Motor neuron (in vitro differentiated cells): ENCODE results near the gene CDH4. TPM values are rescaled to one million over a fixed set of nuclear protein-coding genes. Genes with fewer than 3 reads are reported as not detected.

ENCODE experiments used
- ATAC-seq, 8 experiments: fragments of 200-7000 bp; cut with Tn5 transposase; replicated peaks in 6 of 8; 2 replicates each; pipeline ENCODE4 v1.8.0; 2021; ENCODE audit warnings: mild to moderate bottlenecking in 8 of 8, moderate library complexity in 8 of 8
- H3K27ac ChIP-seq, 2 donors: fragments of 250-450 bp; sonication (Bioruptor Pico); 2 replicates each; pipeline ENCODE4 v1.9.0; 2021; ENCODE audit warnings: antibody characterized with exemption in 2 of 2, mild to moderate bottlenecking in 2 of 2, moderate library complexity in 1 of 2
- H3K4me1 ChIP-seq, 2 donors: fragments of 250-450 bp; sonication (Bioruptor Pico); replicated peaks in 1 of 2; 2 replicates each; pipeline ENCODE4 v1.6.1; 2021; ENCODE audit warnings: antibody characterized with exemption in 2 of 2, mild to moderate bottlenecking in 2 of 2, moderate library complexity in 1 of 2
- H3K4me3 ChIP-seq, 5 donors: fragments of 250-450 bp; sonication (Bioruptor Pico); 2 replicates each; pipeline ENCODE4 v1.9.0; 2021; ENCODE audit warnings: antibody characterized with exemption in 5 of 5, mild to moderate bottlenecking in 5 of 5, moderate library complexity in 4 of 5
- WGBS, 10 experiments: fragments of 450-650 bp; shearing (Covaris generic); methylation state at CpG; one replicate each; pipeline ENCODE4 v1.0.0; 2022; 5-methylcytosine and 5-hydroxymethylcytosine counted together
- in situ Hi-C, 9 experiments: fragments of 400-800 bp; cut with MboI; loops; one replicate each; pipeline ENCODE4 v1.15.0; 2021; ENCODE audit warnings: low sequenced_read_pairs in 9 of 9, low pct_unique_long_range_greater_than_20kb in 2 of 9; ENCODE audit not compliant: unreplicated experiment in 9 of 9
- total RNA-seq, 8 experiments: library from RNA; unstranded; fragments of 300-600 nt; gene quantifications; 2 replicates each; pipeline versions ENCODE4 v1.2.3 to v1.2.4, GENCODE V29; 2022

CDH4 gene
- total RNA-seq, 8 experiments from 2014 or later, result 2.4 to 41.6 (median 12.9) TPM

- Histone ChIP-seq H3K4me3 (no peak overlapping the region), H3K27ac (no peak overlapping the region), H3K4me1 (peaks cover 0 to 12% of the 10 kb centered on the region in 2 donors)
- no peak for ATAC-seq
- WGBS, 10 experiments, result 5 to 100% (median 80%) methylated on average over 1 to 13 of the region's 31 CpGs; no CpG with 5 or more reads in 5 of the 10 experiments
- in situ Hi-C loops, result no loop called here
Measured at GRCh38 chr20:61856626-61857413, 604.8 kb downstream of the CDH4 start.

DNA sequence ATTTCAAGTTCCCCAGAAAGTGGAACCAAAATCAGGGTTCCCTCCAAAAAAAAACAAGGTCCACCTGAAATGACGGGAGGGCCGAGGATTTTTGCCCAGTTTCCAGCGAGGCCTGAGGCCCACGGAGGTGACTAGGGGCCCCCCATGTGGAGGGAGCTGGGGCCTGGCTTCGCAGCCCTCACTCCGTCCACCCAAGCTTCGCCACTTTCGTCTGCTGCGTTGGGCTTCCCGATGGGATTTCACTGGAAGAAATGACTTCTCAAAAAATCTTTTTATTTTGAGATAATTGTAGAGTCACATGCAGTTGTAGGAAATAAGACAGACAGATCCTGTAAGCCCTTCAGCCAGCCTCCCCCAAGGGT lies 605.3 kb downstream of the CDH4 start:
- peaks cover 0 to 12% of the 10 kb centered on the region in 2 donors for H3K4me1 ChIP-seq
- H3K27ac ChIP-seq, result no peak overlapping the region
- no peak for ATAC-seq
- 19 to 100% (median 96%) methylated on average over 2 to 7 of the region's 10 CpGs; no CpG with 5 or more reads in 3 of the 10 experiments for WGBS, 10 experiments
- H3K4me3 ChIP-seq, result no peak overlapping the region
- in situ Hi-C loops, result no loop called here

- H3K4me3 ChIP-seq, result no peak overlapping the region
- 100% methylated on average over 1 of the region's 1 CpG; no CpG with 5 or more reads in 9 of the 10 experiments for WGBS, 10 experiments
- peaks cover 0 to 12% of the 10 kb centered on the region in 2 donors for H3K4me1 ChIP-seq
- no peak overlapping the region for H3K27ac ChIP-seq
- in situ Hi-C loops, result no loop called here
- ATAC-seq, result no peak
Measured at GRCh38 chr20:61857884-61858283, 605.8 kb downstream of the CDH4 start.

DNA sequence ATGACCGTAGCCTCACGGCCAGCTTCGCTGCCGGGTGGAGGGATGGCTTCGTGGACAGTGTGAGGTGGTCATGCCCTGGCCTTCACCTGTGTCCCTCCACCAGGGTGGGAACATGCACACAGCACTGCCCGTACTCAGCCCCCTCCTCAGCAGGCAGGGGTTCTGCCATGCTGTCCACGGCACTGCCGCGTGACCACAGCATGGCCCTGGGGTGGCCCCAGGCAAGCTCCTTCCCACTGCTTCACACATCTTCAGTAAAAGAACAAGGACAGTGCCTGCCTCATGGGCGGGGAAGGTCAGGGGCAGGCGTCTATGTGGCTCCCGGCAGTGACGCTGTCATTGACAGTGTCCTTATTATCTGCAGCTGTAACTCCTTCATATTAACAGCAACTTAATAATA lies 607.7 kb downstream of the CDH4 start:
- 53 to 95% methylated on average over 4 to 5 of the region's 13 CpGs; no CpG with 5 or more reads in 8 of the 10 experiments for WGBS, 10 experiments
- ATAC-seq, result peak in 3 of 8 experiments; percentile 13 to 59 (median 53)

DNA sequence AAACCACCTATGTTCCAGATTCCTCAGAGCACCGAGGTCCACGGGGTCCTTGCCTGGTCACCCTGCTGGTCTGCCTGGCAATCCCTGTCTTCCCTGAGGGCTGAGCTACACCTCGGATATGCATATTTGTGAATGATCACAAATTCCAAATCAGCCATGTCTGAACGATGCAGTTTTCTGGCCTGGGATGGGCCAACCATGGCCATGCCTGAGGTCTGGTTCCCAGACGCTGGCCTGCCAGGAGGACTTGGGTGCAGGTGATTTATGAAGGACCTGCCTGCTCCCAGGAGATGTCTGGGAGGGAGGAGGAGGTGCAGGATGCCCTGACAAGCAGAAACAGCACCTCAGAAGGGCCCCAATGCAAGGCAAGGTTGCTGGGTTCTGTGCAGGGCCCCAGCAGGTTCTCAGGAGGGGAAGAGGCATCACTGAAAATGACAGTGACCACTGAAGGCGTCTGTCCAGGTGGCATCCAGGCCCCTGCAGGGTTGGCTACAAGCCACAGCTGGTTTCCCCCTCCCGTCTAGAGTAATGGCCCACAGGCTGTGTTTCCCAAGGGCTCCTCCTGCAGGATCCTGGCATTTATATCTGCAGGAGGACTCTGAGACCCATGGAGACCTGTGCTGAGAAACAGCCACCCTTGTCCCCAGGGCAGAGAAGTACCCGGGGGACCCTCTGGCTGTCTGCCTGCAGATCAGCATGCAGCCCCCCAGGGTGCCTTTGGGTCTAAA lies 608.4 kb downstream of the CDH4 start:
- Histone ChIP-seq H3K4me1 (peaks cover 0 to 9% of the 10 kb centered on the region in 2 donors), H3K4me3 (no peak overlapping the region), H3K27ac (no peak overlapping the region)
- in situ Hi-C loops, result no loop called here
- peak in 7 of 8 experiments; percentile 38 to 67 (median 48) for ATAC-seq
- 39 to 100% (median 90%) methylated on average over 1 to 4 of the region's 8 CpGs; no CpG with 5 or more reads in 4 of the 10 experiments for WGBS, 10 experiments

More for the DNA sequence above, 607.7 kb downstream of the CDH4 start:
- H3K4me3 ChIP-seq, result no peak overlapping the region
- peaks cover 0 to 12% of the 10 kb centered on the region in 2 donors for H3K4me1 ChIP-seq
- no peak overlapping the region for H3K27ac ChIP-seq
- in situ Hi-C loops, result no loop called here

DNA sequence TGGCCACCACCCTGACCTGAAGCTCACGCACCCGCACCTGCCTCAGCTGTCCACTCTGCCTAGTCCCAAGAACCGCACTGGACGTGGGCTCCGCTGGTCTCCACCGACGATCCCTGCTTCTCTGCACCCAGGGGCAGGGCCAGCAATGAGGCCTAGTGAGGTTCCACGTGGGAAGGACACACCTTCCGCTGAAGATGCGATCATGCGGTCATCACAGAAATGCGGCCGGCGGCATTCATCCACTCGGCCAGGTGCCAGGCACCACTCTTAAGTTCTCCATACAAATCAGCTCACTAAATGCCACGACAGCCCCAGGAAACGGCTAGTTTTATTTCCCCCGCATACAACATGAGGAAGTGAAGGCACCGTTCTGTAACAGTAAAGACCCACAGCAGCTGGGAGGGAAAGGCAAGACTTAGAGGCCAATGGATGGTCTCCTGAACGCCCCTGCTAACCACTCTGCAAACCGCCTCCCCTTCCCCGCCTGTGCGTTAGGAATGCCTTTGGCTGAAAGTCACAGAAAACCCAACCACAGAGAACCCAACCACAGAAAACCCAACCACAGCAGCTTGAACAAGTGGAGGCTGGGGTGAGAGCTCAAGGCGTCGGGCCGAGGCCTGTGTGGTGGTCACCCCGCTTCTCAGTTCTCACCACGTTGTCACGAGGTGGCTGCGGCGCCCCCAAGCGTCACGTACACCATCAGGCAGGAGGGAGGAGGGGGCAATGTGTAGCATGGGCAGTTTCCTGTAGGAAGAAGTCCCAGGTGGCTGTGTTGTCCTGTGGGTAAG lies 609.2 kb downstream of the CDH4 start:
- Histone ChIP-seq H3K4me3 (no peak overlapping the region), H3K4me1 (peaks cover 0 to 9% of the 10 kb centered on the region in 2 donors), H3K27ac (no peak overlapping the region)
- in situ Hi-C loops, result no loop called here
- ATAC-seq, result no peak
- 46 to 96% (median 60%) methylated on average over 2 to 17 of the region's 33 CpGs; no CpG with 5 or more reads in 3 of the 10 experiments for WGBS, 10 experiments

DNA sequence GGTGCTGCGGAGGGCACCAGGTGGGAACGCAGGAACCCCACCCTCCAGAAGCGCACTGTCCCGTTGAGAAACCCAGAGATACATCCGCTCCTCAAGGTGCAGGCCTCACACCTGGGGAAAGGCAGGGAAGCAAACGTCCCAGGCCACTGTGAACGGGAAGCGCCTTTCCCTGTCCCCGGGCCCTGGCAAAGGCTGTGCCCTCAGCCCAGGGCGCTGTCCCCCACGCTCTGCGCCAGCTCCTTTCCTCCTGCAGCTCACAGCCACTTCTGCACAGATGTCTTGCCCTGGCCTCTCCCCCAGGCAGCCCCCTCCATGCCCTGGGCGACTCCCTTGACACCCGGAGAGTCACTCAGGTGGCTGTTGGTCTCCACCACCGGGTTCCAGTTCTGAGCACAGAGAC lies 609.8 kb downstream of the CDH4 start:
- Histone ChIP-seq H3K27ac (no peak overlapping the region), H3K4me1 (peaks cover 0 to 9% of the 10 kb centered on the region in 2 donors), H3K4me3 (no peak overlapping the region)
- in situ Hi-C loops, result no loop called here
- no peak for ATAC-seq
- WGBS, 10 experiments, result 90 to 100% (median 100%) methylated on average over 2 to 7 of the region's 15 CpGs; no CpG with 5 or more reads in 7 of the 10 experiments

DNA sequence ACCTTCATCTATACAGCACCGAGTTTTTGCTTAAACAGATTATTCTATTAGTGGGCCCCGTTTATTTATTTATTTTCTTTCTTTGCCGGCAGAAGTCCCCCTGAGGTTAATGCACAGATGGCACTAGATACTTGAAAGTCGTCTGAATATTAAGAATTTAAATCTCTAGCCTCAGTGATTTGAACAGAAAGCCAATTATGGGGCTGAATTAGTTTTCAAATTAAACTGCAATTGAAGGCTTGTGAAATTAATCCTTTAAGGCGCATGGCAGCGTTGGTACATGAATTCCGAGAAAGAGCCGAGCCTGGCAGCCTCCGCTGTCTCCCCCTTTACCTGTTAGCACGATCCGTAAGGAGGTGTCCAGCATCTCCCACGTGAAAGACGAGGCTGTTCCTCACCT lies 610.8 kb downstream of the CDH4 start:
- WGBS, 10 experiments, result 29 to 87% (median 80%) methylated on average over 2 to 11 of the region's 13 CpGs; no CpG with 5 or more reads in 2 of the 10 experiments
- ATAC-seq, result no peak
- Histone ChIP-seq H3K4me3 (no peak overlapping the region), H3K4me1 (peaks cover 0 to 9% of the 10 kb centered on the region in 2 donors), H3K27ac (no peak overlapping the region)
- in situ Hi-C loops, result no loop called here

DNA sequence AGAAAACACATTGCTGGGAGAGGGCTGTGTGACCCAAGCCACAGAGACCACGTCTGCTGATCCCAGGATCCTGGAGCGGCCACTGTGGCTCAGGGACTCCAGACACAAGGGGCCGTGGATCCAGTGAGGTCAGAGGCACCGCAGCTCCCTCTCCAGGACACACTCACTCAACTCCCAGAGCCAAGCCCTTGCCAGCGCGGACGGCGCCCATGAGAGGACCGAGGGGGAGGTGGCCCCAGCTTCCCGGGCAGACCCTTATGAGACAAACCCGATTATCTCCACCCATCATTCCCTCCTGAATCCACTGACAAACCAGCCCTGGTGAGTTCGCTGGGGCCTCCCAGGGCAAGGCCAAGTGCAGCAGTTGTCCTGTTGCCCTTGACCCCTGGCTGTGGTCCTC lies 612.4 kb downstream of the CDH4 start:
- Histone ChIP-seq H3K4me1 (peaks cover 0 to 9% of the 10 kb centered on the region in 2 donors), H3K27ac (no peak overlapping the region), H3K4me3 (no peak overlapping the region)
- WGBS, 10 experiments, result 76 to 96% methylated on average over 5 to 8 of the region's 12 CpGs; no CpG with 5 or more reads in 8 of the 10 experiments
- in situ Hi-C loops, result no loop called here
- ATAC-seq, result no peak

DNA sequence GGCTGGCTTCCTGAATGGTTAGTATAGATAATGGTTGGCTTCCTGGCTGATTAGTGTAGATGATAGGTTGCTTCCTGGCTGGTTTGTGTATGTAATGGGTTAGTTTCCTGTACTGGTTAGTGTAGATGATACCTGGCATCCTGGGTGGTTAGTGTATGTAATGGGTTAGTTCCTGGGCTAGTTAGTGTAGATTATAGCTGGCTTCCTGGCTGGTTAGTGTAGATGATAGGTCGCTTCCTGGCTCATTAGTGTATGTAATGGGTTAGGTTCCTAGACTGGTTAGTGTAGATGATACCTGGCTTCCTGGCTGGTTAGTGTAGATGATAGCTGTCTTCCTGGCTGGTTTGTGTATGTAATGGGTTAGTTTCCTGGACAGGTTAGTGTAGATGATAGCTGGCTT lies 613.3 kb downstream of the CDH4 start:
- WGBS, 10 experiments, result 40 to 100% methylated on average over 1 of the region's 1 CpG; no CpG with 5 or more reads in 8 of the 10 experiments
- in situ Hi-C loops, result no loop called here
- H3K27ac ChIP-seq, result no peak overlapping the region
- H3K4me3 ChIP-seq, result no peak overlapping the region
- ATAC-seq, result no peak
- H3K4me1 ChIP-seq, result peaks cover 0 to 2% of the 10 kb centered on the region in 2 donors

- in situ Hi-C loops, result no loop called here
- H3K4me3 ChIP-seq, result no peak overlapping the region
- H3K4me1 ChIP-seq, result no peaks in the 10 kb centered on the region
- 3 to 100% (median 80%) methylated on average over 1 to 5 of the region's 5 CpGs; no CpG with 5 or more reads in 3 of the 10 experiments for WGBS, 10 experiments
- no peak for ATAC-seq
- no peak overlapping the region for H3K27ac ChIP-seq
Measured at GRCh38 chr20:61866165-61866564, 614.1 kb downstream of the CDH4 start.

DNA sequence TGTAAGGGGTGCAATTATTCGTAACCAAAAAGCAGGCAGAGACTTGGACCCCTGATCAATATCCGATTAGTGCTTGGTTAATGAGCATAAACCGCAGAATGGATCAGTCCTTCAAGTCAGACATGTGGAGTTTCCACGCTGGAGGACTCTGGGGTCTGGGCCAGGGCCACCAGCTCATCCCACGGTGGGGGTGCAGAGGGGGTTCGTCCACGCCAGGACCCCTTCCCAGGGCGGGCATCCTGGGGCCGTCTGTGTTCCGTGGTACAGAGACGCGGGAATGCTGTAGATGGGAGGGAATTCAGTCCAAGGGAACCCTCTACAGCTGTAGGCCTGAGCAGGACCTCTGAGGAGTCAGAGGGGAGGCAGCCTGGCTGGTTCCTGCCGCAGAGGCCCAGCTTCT lies 615.9 kb downstream of the CDH4 start:
- 18 to 100% (median 100%) methylated on average over 1 to 3 of the region's 13 CpGs; no CpG with 5 or more reads in 6 of the 10 experiments for WGBS, 10 experiments
- in situ Hi-C loops, result no loop called here
- no peak overlapping the region for H3K4me3 ChIP-seq
- no peaks in the 10 kb centered on the region for H3K4me1 ChIP-seq
- no peak for ATAC-seq
- no peak overlapping the region for H3K27ac ChIP-seq
